Upper lobe of left lung (tissue), 6 donors: ENCODE measurements around the gene TADA3. TPM values are rescaled to one million over a fixed set of nuclear protein-coding genes. Genes with fewer than 3 reads are reported as not detected.

ENCODE experiments used
- ATAC-seq, 2 donors: fragments of 200-7000 bp; cut with Tn5 transposase; one replicate each; pipeline ENCODE4 v1.9.1; 2022; ENCODE audit warnings: mild to moderate bottlenecking in 2 of 2, moderate library complexity in 2 of 2; ENCODE audit not compliant: low FRiP score in 2 of 2
- DNase-seq, 2 donors: peaks; one replicate each; pipeline ENCODE4 v3.0.0-alpha.2; 2019 to 2020
- H3K27ac ChIP-seq, 4 donors: fragments of 200-600 bp; sonication (generic); one replicate each; pipeline ENCODE4 v1.5.1; 2016 to 2019
- H3K27me3 ChIP-seq, 4 donors: fragments of 200-600 bp; sonication (generic); one replicate each; pipeline ENCODE4 v1.5.1; 2017 to 2019
- H3K36me3 ChIP-seq, 4 donors: fragments of 200-600 bp; sonication (generic); one replicate each; pipeline ENCODE4 v1.5.1; 2016 to 2019
- H3K4me1 ChIP-seq, 4 donors: fragments of 200-600 bp; sonication (generic); one replicate each; pipeline ENCODE4 v1.5.1; 2018 to 2019
- H3K4me3 ChIP-seq, 4 donors: fragments of 200-600 bp; sonication (generic); one replicate each; pipeline ENCODE4 v1.5.1; 2017 to 2019; ENCODE audit warnings: mild to moderate bottlenecking in 2 of 4, moderate library complexity in 1 of 4
- H3K9me3 ChIP-seq, 4 donors: fragments of 200-600 bp; sonication (generic); one replicate each; pipeline ENCODE4 v1.5.1; 2018 to 2019
- CTCF ChIP-seq, 6 experiments: fragments of 450-650 bp in 4 of 6; fragments of 200-600 bp in 2 of 6; sonication (generic) in 2 of 6; IDR thresholded peaks; one replicate each; pipeline ENCODE4 v1.5.1; 2016 to 2019; ENCODE audit warnings: antibody characterized with exemption in 6 of 6
- EP300 ChIP-seq, 4 donors: sonication (generic); formaldehyde crosslinking; IDR thresholded peaks; one replicate each; pipeline ENCODE4 v1.5.1; 2017; ENCODE audit warnings: antibody characterized with exemption in 4 of 4, control low read depth in 2 of 4
- POLR2A ChIP-seq, 4 donors: fragments of 450-650 bp; IDR thresholded peaks; one replicate each; pipeline ENCODE4 v1.5.1; 2016 to 2017; ENCODE audit warnings: antibody characterized with exemption in 4 of 4, mild to moderate bottlenecking in 2 of 4
- POLR2AphosphoS5 ChIP-seq, 2 donors: sonication (generic); formaldehyde crosslinking; IDR thresholded peaks; one replicate each; pipeline ENCODE4 v1.5.1; 2017; ENCODE audit warnings: antibody characterized with exemption in 2 of 2
- WGBS, 2 donors: methylation state at CpG; one replicate each; pipeline ENCODE4 v1.1.5; 2017 to 2018; 5-methylcytosine and 5-hydroxymethylcytosine counted together
- total RNA-seq, 6 donors: library from RNA; depleted of rRNA in 4 of 6; stranded (reverse); fragments of >200 nt in 4 of 6; gene quantifications; one replicate each; pipeline versions ENCODE4 v1.1.0 to v1.2.1, GENCODE V29; 2016 to 2021
- donor health status: DM: no; HTN: no; CAD: no; lungs with moderate emphysema.
- donor health status: DM: no; HTN: yes; CAD: no; lungs with severe emphysema.

Gene TADA3
- total RNA-seq, 6 donors from 2014 or later, result 48.2 to 68.0 (median 60.7) TPM

DNA sequence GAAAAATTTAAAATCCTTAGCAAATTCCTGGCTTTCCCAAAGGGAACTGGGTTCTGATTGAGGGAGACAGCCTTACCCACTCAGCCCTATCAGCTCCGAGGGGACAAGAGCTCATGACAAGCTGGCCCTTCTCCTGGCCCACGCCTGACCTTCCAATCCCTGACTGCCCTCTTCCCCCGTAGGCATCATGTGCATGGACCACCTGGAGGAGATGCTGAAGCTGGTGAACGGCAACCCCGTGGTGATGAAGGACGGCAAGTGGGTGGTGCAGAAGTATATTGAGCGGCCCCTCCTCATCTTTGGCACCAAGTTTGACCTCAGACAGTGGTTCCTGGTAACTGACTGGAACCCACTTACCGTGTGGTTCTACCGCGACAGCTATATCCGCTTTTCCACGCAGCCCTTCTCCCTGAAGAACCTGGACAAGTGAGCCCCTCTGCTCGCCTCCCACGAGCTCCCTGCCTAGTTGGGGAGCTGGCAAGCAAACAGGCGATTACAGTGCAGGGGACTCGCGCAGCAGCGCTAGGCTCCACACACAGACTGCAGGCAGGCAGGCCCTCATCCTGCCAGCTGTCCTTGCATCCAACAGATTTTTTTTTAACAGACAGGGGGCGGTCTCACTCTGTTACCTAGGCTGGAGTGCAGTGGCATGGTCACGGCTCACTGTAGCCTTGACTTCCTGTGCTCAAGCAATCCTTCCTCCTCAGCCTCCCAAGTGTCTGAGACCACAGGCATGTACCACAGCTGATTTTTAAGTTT lies 34.7 kb upstream of the TADA3 start:
- no peak for DNase-seq
- WGBS, 2 donors, result 87 to 88% methylated on average over 15 to 20 of the region's 20 CpGs
- no peaks in the 10 kb centered on the region for H3K4me1 ChIP-seq
- H3K36me3 ChIP-seq, result peaks cover 0 to 31% (median 13%) of the 10 kb centered on the region in 4 donors
- TF ChIP-seq CTCF (IDR thresholded peaks at IDR 0.05), result peak in 3 of 6 experiments; percentile 23 to 41 (median 26)
- TF ChIP-seq POLR2A (IDR thresholded peaks at IDR 0.05), result no peak
- H3K27ac ChIP-seq, result no peak overlapping the region
- H3K27me3 ChIP-seq, result no peaks in the 10 kb centered on the region
- H3K9me3 ChIP-seq, result no peaks in the 10 kb centered on the region
- no peak overlapping the region for H3K4me3 ChIP-seq
- peak; percentile 37 to 39 for ATAC-seq

GRCh38 chr3:9825451-9826040 lies 33.3 kb upstream of the TADA3 start:
- Histone ChIP-seq H3K27me3 (no peaks in the 10 kb centered on the region), H3K9me3 (no peaks in the 10 kb centered on the region), H3K36me3 (peaks cover 0 to 27% (median 13%) of the 10 kb centered on the region in 4 donors), H3K27ac (no peak overlapping the region), H3K4me1 (no peaks in the 10 kb centered on the region), H3K4me3 (no peak overlapping the region)
- TF ChIP-seq POLR2AphosphoS5 (IDR thresholded peaks at IDR 0.05), result no peak
- no peak for ATAC-seq
- 78 to 82% methylated on average over 14 of the region's 14 CpGs for WGBS, 2 donors
- no peak for DNase-seq

DNA sequence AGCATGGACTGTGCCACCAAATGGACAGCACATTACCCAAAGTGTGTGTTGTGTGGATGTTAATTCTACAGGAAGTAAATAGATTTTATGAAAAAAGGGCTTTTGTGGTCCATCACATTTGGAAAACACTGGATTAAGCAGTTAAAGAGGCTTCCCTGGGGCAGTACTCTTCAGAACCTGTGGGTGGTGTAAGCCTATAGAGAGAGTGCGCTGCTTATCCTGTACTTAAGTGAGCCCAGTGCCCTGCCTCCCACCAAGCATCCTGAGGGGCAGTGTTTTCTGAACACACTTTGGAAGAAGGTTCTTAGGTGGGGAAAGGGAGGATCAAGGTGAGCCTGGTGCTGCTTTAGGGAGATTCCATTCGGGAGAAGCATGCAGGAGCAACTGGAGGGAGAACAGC lies 28.7 kb upstream of the TADA3 start:
- DNase-seq (no peak), ATAC-seq (no peak)
- H3K4me1 ChIP-seq, result no peaks in the 10 kb centered on the region
- TF ChIP-seq CTCF (IDR thresholded peaks at IDR 0.05), result peak in 1 of 6 experiments; percentile 11
- TF ChIP-seq EP300 (IDR thresholded peaks at IDR 0.05), result no peak
- H3K27me3 ChIP-seq, result no peaks in the 10 kb centered on the region
- H3K36me3 ChIP-seq, result peaks cover 0 to 15% (median 7%) of the 10 kb centered on the region in 4 donors
- 81 to 86% methylated on average over 2 of the region's 2 CpGs for WGBS, 2 donors
- H3K27ac ChIP-seq, result no peak overlapping the region
- H3K4me3 ChIP-seq, result no peak overlapping the region
- no peaks in the 10 kb centered on the region for H3K9me3 ChIP-seq

DNA sequence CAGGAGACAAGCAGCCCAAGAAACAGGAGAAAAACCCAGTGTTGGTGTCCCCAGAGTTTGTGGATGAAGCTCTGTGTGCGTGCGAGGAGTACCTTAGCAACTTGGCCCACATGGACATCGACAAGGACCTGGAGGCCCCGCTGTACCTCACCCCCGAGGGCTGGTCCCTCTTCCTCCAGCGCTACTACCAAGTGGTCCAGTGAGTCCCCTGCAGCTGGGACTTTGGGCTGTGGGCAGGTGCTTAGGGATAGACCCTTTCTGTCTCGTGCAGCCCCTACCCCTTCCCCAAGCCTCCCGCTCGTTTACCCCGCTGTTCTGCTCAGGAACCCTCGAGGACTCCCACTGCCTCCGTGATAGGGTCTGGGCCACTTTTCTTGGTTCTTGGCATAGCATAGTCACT lies 28.3 kb upstream of the TADA3 start:
- Histone ChIP-seq H3K27ac (no peak overlapping the region), H3K9me3 (no peaks in the 10 kb centered on the region), H3K36me3 (peaks cover 0 to 19% (median 9%) of the 10 kb centered on the region in 4 donors), H3K27me3 (no peaks in the 10 kb centered on the region), H3K4me3 (no peak overlapping the region), H3K4me1 (no peaks in the 10 kb centered on the region)
- WGBS, 2 donors, result 87 to 90% methylated on average over 7 to 12 of the region's 12 CpGs
- TF ChIP-seq POLR2A (IDR thresholded peaks at IDR 0.05) (no peak), EP300 (IDR thresholded peaks at IDR 0.05) (no peak), CTCF (IDR thresholded peaks at IDR 0.05) (no peak), POLR2AphosphoS5 (IDR thresholded peaks at IDR 0.05) (no peak)
- DNase-seq, result no peak
- no peak for ATAC-seq

DNA sequence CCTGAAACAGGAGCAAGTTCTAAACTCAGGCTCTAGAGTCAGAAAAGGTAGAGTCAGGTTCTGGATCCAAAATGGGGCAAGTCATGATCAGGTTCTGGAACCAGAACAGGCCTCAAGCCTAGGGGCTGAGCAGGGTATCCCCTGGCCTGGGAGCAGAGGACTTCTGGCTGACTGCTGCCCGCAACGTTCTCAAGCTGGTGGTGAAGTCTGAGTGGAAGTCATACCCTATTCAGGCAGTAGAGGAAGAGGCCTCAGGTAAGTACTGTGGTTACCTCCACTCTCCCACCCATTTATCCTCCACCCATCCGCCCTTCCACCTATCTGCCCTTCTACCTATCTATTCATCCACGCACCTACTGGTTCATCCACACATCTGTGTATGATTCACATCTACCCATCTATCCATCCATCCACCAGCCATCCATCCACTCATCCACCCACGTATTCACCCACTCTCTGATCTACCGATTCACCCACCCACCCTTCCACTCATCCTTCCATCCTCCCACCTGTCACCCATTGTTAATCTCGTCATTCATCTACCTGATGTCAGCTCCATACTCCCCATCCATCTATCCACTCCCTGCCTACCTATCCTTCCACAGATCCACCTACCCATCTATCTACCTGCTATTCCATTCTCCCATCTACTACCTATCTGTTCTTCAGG lies 26.5 kb upstream of the TADA3 start:
- Histone ChIP-seq H3K36me3 (peaks cover 0 to 25% (median 11%) of the 10 kb centered on the region in 4 donors), H3K9me3 (no peaks in the 10 kb centered on the region), H3K4me3 (no peak overlapping the region), H3K27ac (no peak overlapping the region), H3K4me1 (no peaks in the 10 kb centered on the region), H3K27me3 (no peaks in the 10 kb centered on the region)
- DNase-seq (no peak), ATAC-seq (no peak)
- TF ChIP-seq EP300 (IDR thresholded peaks at IDR 0.05), result no peak
- TF ChIP-seq POLR2AphosphoS5 (IDR thresholded peaks at IDR 0.05), result no peak
- no peak for TF ChIP-seq POLR2A (IDR thresholded peaks at IDR 0.05)
- no peak for TF ChIP-seq CTCF (IDR thresholded peaks at IDR 0.05)
- WGBS, 2 donors, result 93 to 96% methylated on average over 6 to 7 of the region's 7 CpGs
